Colonic mucosa (tissue), 4 donors: ENCODE data around the gene KRTAP3-3. TPM values are rescaled to one million over a fixed set of nuclear protein-coding genes. Genes with fewer than 3 reads are reported as not detected.
"Not testable (repeated sequence)": the region's sequence is repeated elsewhere in the genome, so short reads cannot be mapped to it uniquely, and the experiment has no call there.

Experiments used
- DNase-seq: peaks from one replicate; pipeline ENCODE4 v3.0.0-alpha.2; 2020
- H3K27ac ChIP-seq: fragments of 200-600 bp; one replicate; pipeline ENCODE4 v1.8.0; 2021
- H3K27me3 ChIP-seq: fragments of 200-600 bp; one replicate; pipeline ENCODE4 v1.8.0; 2021
- H3K36me3 ChIP-seq: fragments of 200-600 bp; one replicate; pipeline ENCODE4 v1.8.0; 2021
- H3K4me1 ChIP-seq: fragments of 200-600 bp; one replicate; pipeline ENCODE4 v1.8.0; 2021; ENCODE audit warnings: mild to moderate bottlenecking
- H3K4me3 ChIP-seq: fragments of 200-600 bp; one replicate; pipeline ENCODE4 v1.8.0; 2021
- H3K9ac ChIP-seq, 2 donors: one replicate each; pipeline ENCODE4 v1.7.0; 2013; ENCODE audit warnings: control low read depth in 2 of 2, low read depth in 2 of 2, low read length in 2 of 2
- H3K9me3 ChIP-seq: fragments of 200-600 bp; one replicate; pipeline ENCODE4 v1.8.0; 2021
- intact Hi-C: fragments of 100-400 bp; cut with DNase I; formaldehyde crosslinking; loops from one replicate; pipeline ENCODE4 v1.14.1; 2022
- total RNA-seq, 2 donors: library from RNA; stranded (reverse); fragmentation: NEBNext Ultra II Directional in 1 of 2; extraction: Animal tissue kit (Norgen Biotek cat#: 25700) in 1 of 2; gene quantifications; one replicate each; pipeline ENCODE4 v1.2.1, GENCODE V29; 2021
- TF ChIP-seq, protein P1 (sequence below): fragments of 200-600 bp; IDR thresholded peaks from one replicate; pipeline ENCODE4 v1.8.0; 2022; ENCODE audit warnings: antibody characterized with exemption, mild to moderate bottlenecking
- donor health status: healthy.
- donor health status: DM: no; HTN: no; CAD: no.
- donor health status: DM: no; HTN: no; CAD: no.

The KRTAP3-3 gene
- total RNA-seq, 2 donors from 2014 or later, result not detected

DNA sequence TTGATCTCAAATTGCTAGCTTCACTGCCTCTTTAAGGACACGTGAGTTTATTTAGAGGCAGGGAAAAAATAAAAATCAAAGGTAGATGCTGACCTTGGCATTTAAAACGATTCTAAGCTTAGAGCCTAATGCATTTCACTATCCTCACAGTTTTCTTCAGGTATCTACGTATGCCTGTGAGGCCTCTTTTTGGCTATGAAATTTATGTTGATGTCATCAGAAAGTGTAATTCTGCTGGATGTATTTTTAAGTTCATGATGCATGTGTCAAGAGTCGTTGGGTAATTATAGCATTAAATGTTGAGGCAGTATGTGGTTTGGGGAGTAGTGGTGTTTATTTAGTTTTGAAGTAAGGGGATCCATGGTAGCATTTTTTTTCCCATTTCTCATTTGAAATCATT, 10.0 kb upstream of the KRTAP3-3 start:
- intact Hi-C loops, result no loop called here
- H3K9me3 ChIP-seq, result no peaks in the 10 kb centered on the region
- no peaks in the 10 kb centered on the region for H3K4me1 ChIP-seq
- TF ChIP-seq, protein P1, sequence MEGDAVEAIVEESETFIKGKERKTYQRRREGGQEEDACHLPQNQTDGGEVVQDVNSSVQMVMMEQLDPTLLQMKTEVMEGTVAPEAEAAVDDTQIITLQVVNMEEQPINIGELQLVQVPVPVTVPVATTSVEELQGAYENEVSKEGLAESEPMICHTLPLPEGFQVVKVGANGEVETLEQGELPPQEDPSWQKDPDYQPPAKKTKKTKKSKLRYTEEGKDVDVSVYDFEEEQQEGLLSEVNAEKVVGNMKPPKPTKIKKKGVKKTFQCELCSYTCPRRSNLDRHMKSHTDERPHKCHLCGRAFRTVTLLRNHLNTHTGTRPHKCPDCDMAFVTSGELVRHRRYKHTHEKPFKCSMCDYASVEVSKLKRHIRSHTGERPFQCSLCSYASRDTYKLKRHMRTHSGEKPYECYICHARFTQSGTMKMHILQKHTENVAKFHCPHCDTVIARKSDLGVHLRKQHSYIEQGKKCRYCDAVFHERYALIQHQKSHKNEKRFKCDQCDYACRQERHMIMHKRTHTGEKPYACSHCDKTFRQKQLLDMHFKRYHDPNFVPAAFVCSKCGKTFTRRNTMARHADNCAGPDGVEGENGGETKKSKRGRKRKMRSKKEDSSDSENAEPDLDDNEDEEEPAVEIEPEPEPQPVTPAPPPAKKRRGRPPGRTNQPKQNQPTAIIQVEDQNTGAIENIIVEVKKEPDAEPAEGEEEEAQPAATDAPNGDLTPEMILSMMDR, result no peak
- no peak for DNase-seq
- H3K9ac ChIP-seq, result no peak overlapping the region
- no peaks in the 10 kb centered on the region for H3K27me3 ChIP-seq
- no peak overlapping the region for H3K27ac ChIP-seq
- H3K36me3 ChIP-seq, result no peaks in the 10 kb centered on the region
- H3K4me3 ChIP-seq, result no peak overlapping the region

DNA sequence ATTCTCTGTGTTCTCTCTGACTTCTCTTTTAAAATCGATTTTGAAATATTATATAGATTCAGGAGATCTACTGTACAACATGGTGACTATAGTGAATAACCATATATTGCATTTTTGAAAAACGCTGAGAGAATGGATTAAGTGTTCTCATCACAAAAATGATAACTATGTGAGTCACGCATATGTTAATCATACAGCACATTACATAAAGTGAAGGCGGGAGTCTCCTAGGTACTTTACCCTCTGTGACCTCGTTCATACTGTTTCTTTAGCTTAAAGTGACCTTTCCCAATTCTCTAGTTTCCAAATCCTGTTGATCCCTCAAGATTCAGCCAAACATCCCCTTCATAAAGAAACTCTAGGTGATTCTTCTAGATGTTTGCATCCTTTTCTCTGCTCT, 8.8 kb upstream of the KRTAP3-3 start:
- H3K9ac ChIP-seq, result no peak overlapping the region

DNA sequence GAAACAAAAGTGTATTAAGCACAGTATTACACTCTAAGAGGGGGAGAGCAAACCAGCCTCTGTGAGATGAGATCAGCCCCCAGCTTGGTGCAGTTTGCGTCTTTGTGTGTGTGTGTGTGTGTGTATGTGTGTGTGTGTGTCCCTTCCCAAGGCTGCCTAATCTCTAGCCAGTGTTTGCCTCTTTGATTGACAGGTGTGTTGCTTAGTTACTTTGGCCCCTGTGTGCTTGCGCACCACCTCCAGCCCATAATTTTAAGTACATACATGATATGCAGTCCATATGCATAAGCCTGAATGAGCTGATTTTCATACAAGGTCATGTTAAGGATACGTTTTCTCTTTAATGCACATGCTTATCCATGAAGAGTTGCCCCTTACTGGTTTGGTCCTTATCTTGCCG, 7.8 kb upstream of the KRTAP3-3 start:
- no peak overlapping the region for H3K27ac ChIP-seq
- no peaks in the 10 kb centered on the region for H3K9me3 ChIP-seq
- TF ChIP-seq, protein P1, result no peak
- intact Hi-C loops, result no loop called here
- no peak for DNase-seq
- H3K36me3 ChIP-seq, result no peaks in the 10 kb centered on the region
- H3K9ac ChIP-seq, result no peak overlapping the region
- H3K4me1 ChIP-seq, result no peaks in the 10 kb centered on the region
- no peak overlapping the region for H3K4me3 ChIP-seq
- H3K27me3 ChIP-seq, result no peaks in the 10 kb centered on the region

More for the DNA sequence above, 8.8 kb upstream of the KRTAP3-3 start:
- no peak for DNase-seq
- TF ChIP-seq, protein P1, result no peak
- intact Hi-C loops, result no loop called here
- Histone ChIP-seq H3K27ac (no peak overlapping the region), H3K36me3 (no peaks in the 10 kb centered on the region), H3K9me3 (no peaks in the 10 kb centered on the region), H3K4me1 (no peaks in the 10 kb centered on the region), H3K27me3 (no peaks in the 10 kb centered on the region), H3K4me3 (no peak overlapping the region)

DNA sequence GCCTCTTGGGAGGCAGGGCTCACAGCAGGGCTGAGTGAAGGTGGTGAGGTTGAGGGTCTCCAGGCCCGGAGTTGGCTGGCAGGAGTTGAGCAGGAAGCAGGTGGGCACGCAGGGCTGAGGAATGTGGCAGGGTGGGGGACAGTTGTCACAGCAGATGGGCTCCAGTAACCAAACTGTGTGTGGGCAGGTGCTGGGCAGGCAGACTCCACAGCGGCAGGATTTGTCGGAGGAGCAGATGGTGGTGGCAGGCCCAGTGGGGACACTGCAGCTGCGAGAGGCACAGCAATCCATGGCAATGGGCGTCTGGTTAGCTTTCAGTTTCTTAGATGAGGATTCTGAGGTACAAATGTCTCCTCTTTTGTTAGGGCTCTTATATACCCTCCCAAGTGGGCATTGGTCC, 5.6 kb upstream of the KRTAP3-3 start, which contains the start of gene KRTAP3-2:
Gene KRTAP3-2 (minus strand): TSS at position 344 of the 400 bp plus-strand sequence. CDS start 53 bp downstream, at position 291.
- H3K9ac ChIP-seq, H3K4me1 ChIP-seq, H3K9me3 ChIP-seq, DNase-seq, intact Hi-C loops, H3K27ac ChIP-seq, H3K36me3 ChIP-seq, H3K4me3 ChIP-seq, H3K27me3 ChIP-seq: not testable (repeated sequence)

DNA sequence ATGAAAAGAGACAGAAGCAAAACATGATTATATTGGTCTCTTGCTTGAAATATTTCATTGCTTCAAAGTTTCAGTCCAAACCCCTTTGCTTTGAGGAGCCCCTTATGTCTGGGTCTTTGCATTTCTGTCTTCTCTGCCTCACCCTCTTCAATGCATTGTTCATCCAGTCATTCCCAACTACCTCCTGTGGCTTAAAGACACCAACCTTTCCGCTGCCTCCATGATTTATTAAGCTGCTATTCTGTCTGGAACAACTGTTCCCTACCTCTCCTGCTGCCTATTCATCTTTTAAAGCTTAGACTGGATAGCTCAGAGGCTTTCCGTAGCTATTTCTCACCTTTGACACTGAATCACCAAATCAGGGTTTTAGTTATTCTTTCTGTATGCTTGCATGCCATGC, 3.4 kb upstream of the KRTAP3-3 start:
- intact Hi-C loops, result no loop called here
- no peak for DNase-seq
- Histone ChIP-seq H3K27me3 (no peaks in the 10 kb centered on the region), H3K36me3 (no peaks in the 10 kb centered on the region), H3K27ac (no peak overlapping the region), H3K9me3 (no peaks in the 10 kb centered on the region), H3K4me3 (no peak overlapping the region), H3K4me1 (no peaks in the 10 kb centered on the region), H3K9ac (no peak overlapping the region)
- TF ChIP-seq, protein P1, result no peak

DNA sequence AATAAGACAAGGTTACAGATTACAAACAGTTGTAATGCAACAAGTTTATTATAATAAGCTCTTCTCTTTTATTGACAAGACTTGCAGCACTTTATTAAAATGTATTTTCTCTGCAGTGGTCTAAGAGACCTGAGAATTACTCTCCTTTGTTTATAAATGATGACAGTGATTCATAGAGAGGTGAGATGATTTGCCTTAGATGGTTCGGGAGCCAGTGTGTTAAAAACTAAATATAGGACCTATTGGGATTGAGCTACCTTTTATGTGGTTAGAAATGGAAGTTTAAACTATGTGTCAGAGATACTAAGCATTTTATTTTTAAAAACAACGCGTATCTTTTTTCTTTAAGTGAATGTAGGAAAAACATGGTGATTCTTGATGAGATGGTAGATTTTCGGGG, 2.9 kb upstream of the KRTAP3-3 start:
- no peaks in the 10 kb centered on the region for H3K27me3 ChIP-seq
- no peak overlapping the region for H3K9ac ChIP-seq
- intact Hi-C loops, result no loop called here
- no peaks in the 10 kb centered on the region for H3K9me3 ChIP-seq
- H3K4me3 ChIP-seq, result no peak overlapping the region
- no peaks in the 10 kb centered on the region for H3K4me1 ChIP-seq
- no peaks in the 10 kb centered on the region for H3K36me3 ChIP-seq
- TF ChIP-seq, protein P1, result no peak
- no peak for DNase-seq
- H3K27ac ChIP-seq, result no peak overlapping the region
